ENCODE measurements around the gene E4F1. TPM values are rescaled to one million over a fixed set of nuclear protein-coding genes. Genes with fewer than 3 reads are reported as not detected.
A peak's percentile ranks its signal among the peaks of the same experiment; 100 is the strongest.

E4F1 gene
- total and polyA plus RNA-seq, 2 of the 13 experiments (the other 11 are each of a cell fraction or from before 2014, with no cell fraction given), result 13.8 to 19.5 TPM

DNA sequence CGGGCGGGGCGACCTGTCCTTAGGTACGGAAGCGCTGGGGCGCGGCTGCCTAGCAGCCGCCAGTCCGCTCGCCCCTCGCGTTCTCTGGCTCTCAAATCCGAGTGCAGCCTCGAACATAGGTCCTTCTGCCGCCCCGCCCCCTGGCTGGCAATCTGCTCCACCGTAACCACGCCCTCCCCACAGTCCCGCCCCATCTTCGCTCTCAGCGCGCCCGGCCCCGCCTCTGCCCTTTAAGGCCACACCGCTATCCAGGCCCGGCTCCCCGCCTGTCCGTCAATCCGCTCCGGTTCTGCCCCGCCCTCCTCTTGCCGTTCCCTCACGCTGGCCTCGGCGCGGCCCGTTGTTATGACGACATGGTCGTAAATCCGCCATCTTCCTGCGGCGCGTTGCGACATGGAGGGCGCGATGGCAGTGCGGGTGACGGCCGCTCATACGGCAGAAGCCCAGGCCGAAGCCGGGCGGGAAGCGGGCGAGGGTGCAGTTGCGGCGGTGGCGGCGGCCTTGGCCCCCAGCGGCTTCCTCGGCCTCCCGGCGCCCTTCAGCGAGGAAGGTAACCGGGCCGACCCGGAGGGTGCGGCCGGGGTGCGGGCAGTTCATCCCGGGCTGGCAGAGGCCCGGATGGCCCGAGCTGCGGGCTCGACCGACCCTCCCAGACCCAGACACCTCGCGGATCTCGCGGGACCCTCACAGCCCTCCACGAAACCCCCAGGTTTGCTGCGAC lies at the start of gene E4F1 (continued):
- no peak for TF ChIP-seq ZNF678 (CRISPR knock-in tag; IDR thresholded peaks at IDR 0.05)
- TF ChIP-seq THRA (CRISPR knock-in tag; IDR thresholded peaks at IDR 0.05; ENCODE audit: borderline replicate concordance), result peak; percentile 69
- TF ChIP-seq ATM (IDR thresholded peaks at IDR 0.05; ENCODE audit: borderline replicate concordance), result no peak
- TF ChIP-seq KMT2B (CRISPR knock-in tag; IDR thresholded peaks at IDR 0.05), result no peak; the same call in 1 of the 2 replicates
- peak; percentile 92 for TF ChIP-seq DRAP1 (CRISPR knock-in tag; IDR thresholded peaks at IDR 0.05)
- TF ChIP-seq ZNF264 (CRISPR knock-in tag; IDR thresholded peaks at IDR 0.05), result no peak
- TF ChIP-seq NCOR1 (IDR thresholded peaks at IDR 0.05; ENCODE audit: borderline replicate concordance, low read length), result no peak
- TF ChIP-seq, protein P1, sequence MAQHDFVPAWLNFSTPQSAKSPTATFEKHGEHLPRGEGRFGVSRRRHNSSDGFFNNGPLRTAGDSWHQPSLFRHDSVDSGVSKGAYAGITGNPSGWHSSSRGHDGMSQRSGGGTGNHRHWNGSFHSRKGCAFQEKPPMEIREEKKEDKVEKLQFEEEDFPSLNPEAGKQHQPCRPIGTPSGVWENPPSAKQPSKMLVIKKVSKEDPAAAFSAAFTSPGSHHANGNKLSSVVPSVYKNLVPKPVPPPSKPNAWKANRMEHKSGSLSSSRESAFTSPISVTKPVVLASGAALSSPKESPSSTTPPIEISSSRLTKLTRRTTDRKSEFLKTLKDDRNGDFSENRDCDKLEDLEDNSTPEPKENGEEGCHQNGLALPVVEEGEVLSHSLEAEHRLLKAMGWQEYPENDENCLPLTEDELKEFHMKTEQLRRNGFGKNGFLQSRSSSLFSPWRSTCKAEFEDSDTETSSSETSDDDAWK (CRISPR knock-in tag; IDR thresholded peaks at IDR 0.05), result no peak
- peak; percentile 92; the same call in 1 of the 2 replicates for TF ChIP-seq MTA1 (CRISPR knock-in tag; IDR thresholded peaks at IDR 0.05; ENCODE audit: borderline replicate concordance)
- no peak for TF ChIP-seq ZNF329 (CRISPR knock-in tag; IDR thresholded peaks at IDR 0.05; ENCODE audit: low read depth)
- TF ChIP-seq PPARG (CRISPR knock-in tag; conservative IDR thresholded peaks at IDR 0.05), result no peak
- peak; percentile 54; the same call in 1 of the 2 replicates for TF ChIP-seq NFYC (CRISPR knock-in tag; IDR thresholded peaks at IDR 0.05)
- TF ChIP-seq, protein P2, sequence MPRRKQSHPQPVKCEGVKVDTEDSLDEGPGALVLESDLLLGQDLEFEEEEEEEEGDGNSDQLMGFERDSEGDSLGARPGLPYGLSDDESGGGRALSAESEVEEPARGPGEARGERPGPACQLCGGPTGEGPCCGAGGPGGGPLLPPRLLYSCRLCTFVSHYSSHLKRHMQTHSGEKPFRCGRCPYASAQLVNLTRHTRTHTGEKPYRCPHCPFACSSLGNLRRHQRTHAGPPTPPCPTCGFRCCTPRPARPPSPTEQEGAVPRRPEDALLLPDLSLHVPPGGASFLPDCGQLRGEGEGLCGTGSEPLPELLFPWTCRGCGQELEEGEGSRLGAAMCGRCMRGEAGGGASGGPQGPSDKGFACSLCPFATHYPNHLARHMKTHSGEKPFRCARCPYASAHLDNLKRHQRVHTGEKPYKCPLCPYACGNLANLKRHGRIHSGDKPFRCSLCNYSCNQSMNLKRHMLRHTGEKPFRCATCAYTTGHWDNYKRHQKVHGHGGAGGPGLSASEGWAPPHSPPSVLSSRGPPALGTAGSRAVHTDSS (CRISPR knock-in tag; conservative IDR thresholded peaks at IDR 0.05), result 0 out of 2 replicates have a peak, but pooled peaks have one; percentile 77
- TF ChIP-seq ZNF121 (CRISPR knock-in tag; IDR thresholded peaks at IDR 0.05), result no peak
- no peak for TF ChIP-seq SIN3B (IDR thresholded peaks at IDR 0.05; ENCODE audit: low read length)
- peak; percentile 58 for TF ChIP-seq RARA (CRISPR knock-in tag; IDR thresholded peaks at IDR 0.05)
- TF ChIP-seq ZNF644 (CRISPR knock-in tag; IDR thresholded peaks at IDR 0.05; ENCODE audit: low read depth), result 0 out of 2 replicates have a peak, but pooled peaks have one; percentile 8
- no peak for TF ChIP-seq PREB (CRISPR knock-in tag; IDR thresholded peaks at IDR 0.05)
- TF ChIP-seq NKX3-1 (CRISPR knock-in tag; IDR thresholded peaks at IDR 0.05), result peak; percentile 47; the same call in 1 of the 2 replicates
- peak; percentile 69; the same call in 1 of the 2 replicates for TF ChIP-seq ZNF589 (CRISPR knock-in tag; conservative IDR thresholded peaks at IDR 0.05)
- peak; percentile 67; the same call in 1 of the 2 replicates for TF ChIP-seq ZNF800 (CRISPR knock-in tag; IDR thresholded peaks at IDR 0.05)
- TF ChIP-seq MXD4 (CRISPR knock-in tag; IDR thresholded peaks at IDR 0.05), result peak; percentile 78; the same call in 1 of the 2 replicates
